ENCODE data around the gene ST7L. TPM values are rescaled to one million over a fixed set of nuclear protein-coding genes. Genes with fewer than 3 reads are reported as not detected.

Gene ST7L
- total and polyA plus RNA-seq, 2 experiments from 2014 or later: 9.2 to 14.2 TPM

DNA sequence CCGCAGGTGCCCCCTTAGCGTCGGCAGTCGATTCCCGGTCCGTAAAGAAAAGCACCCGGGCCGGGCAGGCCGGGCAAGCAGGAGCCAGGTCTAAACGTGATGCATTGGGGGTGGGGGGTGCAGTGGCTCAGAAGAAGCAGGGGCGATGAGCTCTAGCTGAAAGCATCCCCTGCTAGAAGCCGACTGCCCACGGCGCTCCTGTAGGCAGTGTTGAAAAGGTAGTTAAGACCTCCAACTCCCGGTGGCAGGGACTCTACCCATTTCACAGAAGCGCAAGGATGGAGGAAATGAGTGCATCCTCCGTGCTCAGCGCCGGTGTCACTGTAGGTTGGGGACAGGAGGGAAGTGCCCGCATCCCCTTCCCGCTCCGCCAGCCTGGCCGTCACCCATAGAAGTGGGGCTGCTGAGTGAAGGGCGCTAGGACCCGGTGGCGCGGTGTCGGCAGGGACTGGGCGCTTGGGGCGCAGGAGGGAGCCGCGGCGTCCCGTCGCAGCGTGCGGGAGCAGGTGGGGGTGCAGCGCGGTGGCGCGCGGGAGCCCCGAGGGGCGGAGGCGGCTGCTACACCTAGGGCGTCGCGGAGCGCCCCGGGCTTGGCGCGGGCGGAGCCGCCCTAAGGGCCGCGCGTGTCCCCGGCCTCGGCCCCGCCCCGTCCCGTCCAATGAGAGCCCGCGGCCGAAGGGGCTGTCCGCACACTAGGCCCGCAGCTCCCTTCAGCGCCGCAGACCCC is 110.5 kb downstream of the ST7L start, which contains the start of gene WNT2B:
TSS of gene WNT2B (plus strand) at position 688 of the 727 bp plus-strand sequence. CDS start 298 bp downstream, outside the sequence.
- H3K9me2 ChIP-seq (replicated peaks; ENCODE audit: insufficient read depth): no peaks in the 10 kb centered on the region
- peaks cover 62% of the 10 kb centered on the region for H3K27me3 ChIP-seq
- peak within 1 kb of the TSS; percentile 96 for H2AFZ ChIP-seq
- no peaks in the 10 kb centered on the region for H3K9me3 ChIP-seq (ENCODE audit: low read depth)
- H3K79me2 ChIP-seq: no peaks in the 10 kb centered on the region
- peak; percentile 37 for DNase-seq (ENCODE audit: low spot score)
- peak within 1 kb of the TSS; percentile 67 for H3K4me3 ChIP-seq
- H4K20me1 ChIP-seq (ENCODE audit: insufficient read depth, poor library complexity, severe bottlenecking): no peaks in the 10 kb centered on the region
- no peaks in the 10 kb centered on the region for H3K36me3 ChIP-seq (replicated peaks; ENCODE audit: insufficient read depth, low read depth)
- H3K27ac ChIP-seq: no peak within 1 kb of the TSS
- H3K4me1 ChIP-seq (ENCODE audit: insufficient read depth): peaks cover 38% of the 10 kb centered on the region
- H3K4me2 ChIP-seq: peak within 1 kb of the TSS; percentile 95
- WGBS (ENCODE audit: low lambda C conversion rate, missing lambda C conversion rate): 2% methylated on average over 59 of the region's 69 CpGs
- TF ChIP-seq, protein P1, sequence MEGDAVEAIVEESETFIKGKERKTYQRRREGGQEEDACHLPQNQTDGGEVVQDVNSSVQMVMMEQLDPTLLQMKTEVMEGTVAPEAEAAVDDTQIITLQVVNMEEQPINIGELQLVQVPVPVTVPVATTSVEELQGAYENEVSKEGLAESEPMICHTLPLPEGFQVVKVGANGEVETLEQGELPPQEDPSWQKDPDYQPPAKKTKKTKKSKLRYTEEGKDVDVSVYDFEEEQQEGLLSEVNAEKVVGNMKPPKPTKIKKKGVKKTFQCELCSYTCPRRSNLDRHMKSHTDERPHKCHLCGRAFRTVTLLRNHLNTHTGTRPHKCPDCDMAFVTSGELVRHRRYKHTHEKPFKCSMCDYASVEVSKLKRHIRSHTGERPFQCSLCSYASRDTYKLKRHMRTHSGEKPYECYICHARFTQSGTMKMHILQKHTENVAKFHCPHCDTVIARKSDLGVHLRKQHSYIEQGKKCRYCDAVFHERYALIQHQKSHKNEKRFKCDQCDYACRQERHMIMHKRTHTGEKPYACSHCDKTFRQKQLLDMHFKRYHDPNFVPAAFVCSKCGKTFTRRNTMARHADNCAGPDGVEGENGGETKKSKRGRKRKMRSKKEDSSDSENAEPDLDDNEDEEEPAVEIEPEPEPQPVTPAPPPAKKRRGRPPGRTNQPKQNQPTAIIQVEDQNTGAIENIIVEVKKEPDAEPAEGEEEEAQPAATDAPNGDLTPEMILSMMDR (IDR thresholded peaks at IDR 0.05; ENCODE audit: poor library complexity): peak; percentile 5
- no peak for TF ChIP-seq EZH2phosphoT487 (IDR thresholded peaks at IDR 0.05; ENCODE audit: low read depth, severe bottlenecking, unreplicated experiment)

DNA sequence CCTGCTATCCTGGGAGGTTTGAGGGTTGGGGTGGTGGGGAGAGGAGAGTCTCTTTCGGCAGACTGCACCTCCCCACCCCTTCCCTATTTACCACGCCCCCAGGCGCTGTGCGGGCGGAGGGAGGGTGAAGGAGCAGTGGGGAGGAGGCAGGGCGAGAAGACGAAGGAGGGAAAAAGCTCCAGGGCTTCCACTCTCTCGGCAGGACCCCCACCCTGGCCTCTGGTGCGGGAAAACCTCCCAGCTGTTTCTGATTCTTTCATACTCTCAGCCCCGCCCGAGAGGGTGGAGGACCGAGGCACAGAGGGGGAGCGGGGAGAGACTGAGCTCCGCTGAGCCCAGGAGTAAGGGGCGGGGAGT is 111.0 kb downstream of the ST7L start:
- H3K27ac ChIP-seq: no peak overlapping the region
- H3K9me2 ChIP-seq (replicated peaks; ENCODE audit: insufficient read depth): no peaks in the 10 kb centered on the region
- peaks cover 42% of the 10 kb centered on the region for H3K4me1 ChIP-seq (ENCODE audit: insufficient read depth)
- peak overlapping the region; percentile 96 for H2AFZ ChIP-seq
- H3K79me2 ChIP-seq: no peaks in the 10 kb centered on the region
- peak overlapping the region; percentile 95 for H3K4me2 ChIP-seq
- H3K36me3 ChIP-seq (replicated peaks; ENCODE audit: insufficient read depth, low read depth): no peaks in the 10 kb centered on the region
- TF ChIP-seq EZH2phosphoT487 (IDR thresholded peaks at IDR 0.05; ENCODE audit: low read depth, severe bottlenecking, unreplicated experiment) (no peak), EZH2 (IDR thresholded peaks at IDR 0.05; ENCODE audit: borderline replicate concordance) (no peak)
- TF ChIP-seq, protein P1 (IDR thresholded peaks at IDR 0.05; ENCODE audit: poor library complexity): no peak
- peaks cover 67% of the 10 kb centered on the region for H3K27me3 ChIP-seq
- WGBS (ENCODE audit: low lambda C conversion rate, missing lambda C conversion rate): 0% methylated on average over 10 of the region's 15 CpGs
- H3K9me3 ChIP-seq (ENCODE audit: low read depth): no peaks in the 10 kb centered on the region
- H3K4me3 ChIP-seq: peak overlapping the region; percentile 67
- no peaks in the 10 kb centered on the region for H4K20me1 ChIP-seq (ENCODE audit: insufficient read depth, poor library complexity, severe bottlenecking)
- peak; percentile 46 for DNase-seq (ENCODE audit: low spot score)

DNA sequence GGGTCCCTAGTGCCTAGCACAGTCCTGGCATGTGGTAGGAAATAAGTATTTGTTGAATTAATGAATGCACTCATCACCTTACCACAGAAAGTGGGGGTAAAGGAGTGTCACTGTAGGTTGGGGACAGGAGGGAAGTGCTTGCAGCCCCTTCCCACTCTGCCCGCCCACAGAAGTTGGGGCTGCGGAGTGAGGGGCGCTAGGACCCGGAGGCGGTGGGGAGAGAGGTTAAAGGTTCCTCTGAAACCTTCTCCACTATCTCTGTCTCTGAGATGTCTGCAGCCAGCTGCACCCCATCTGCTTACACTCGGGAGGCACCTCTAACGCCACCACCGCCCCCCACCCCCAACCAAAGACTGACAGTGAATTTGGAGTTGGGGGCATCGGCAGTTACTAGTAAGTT is 111.6 kb downstream of the ST7L start:
- peaks cover 69% of the 10 kb centered on the region for H3K27me3 ChIP-seq
- 88% methylated on average over 6 of the region's 9 CpGs for WGBS (ENCODE audit: low lambda C conversion rate, missing lambda C conversion rate)
- H3K9me2 ChIP-seq (replicated peaks; ENCODE audit: insufficient read depth): no peaks in the 10 kb centered on the region
- no peak overlapping the region for H2AFZ ChIP-seq
- no peak overlapping the region for H3K27ac ChIP-seq
- peak overlapping the region; percentile 95 for H3K4me2 ChIP-seq
- no peak for DNase-seq (ENCODE audit: low spot score)
- TF ChIP-seq EZH2phosphoT487 (IDR thresholded peaks at IDR 0.05; ENCODE audit: low read depth, severe bottlenecking, unreplicated experiment) (no peak), EZH2 (IDR thresholded peaks at IDR 0.05; ENCODE audit: borderline replicate concordance) (no peak)
- TF ChIP-seq, protein P1 (IDR thresholded peaks at IDR 0.05; ENCODE audit: poor library complexity): no peak
- no peaks in the 10 kb centered on the region for H3K79me2 ChIP-seq
- no peaks in the 10 kb centered on the region for H3K36me3 ChIP-seq (replicated peaks; ENCODE audit: insufficient read depth, low read depth)
- H3K9me3 ChIP-seq (ENCODE audit: low read depth): no peaks in the 10 kb centered on the region
- peaks cover 46% of the 10 kb centered on the region for H3K4me1 ChIP-seq (ENCODE audit: insufficient read depth)
- H4K20me1 ChIP-seq (ENCODE audit: insufficient read depth, poor library complexity, severe bottlenecking): no peaks in the 10 kb centered on the region
- H3K4me3 ChIP-seq: peak overlapping the region; percentile 67
